H1 (cell line): ENCODE results near the gene NAA40. TPM values are rescaled to one million over a fixed set of nuclear protein-coding genes. Genes with fewer than 3 reads are reported as not detected.
A peak's percentile ranks its signal among the peaks of the same experiment; 100 is the strongest.

Experiments
- CTCF ChIA-PET: fragments of 300-600 bp; sonication (Branson Sonifier 250); formaldehyde crosslinking; loops from one replicate; lab custom pipeline; 2021; ENCODE audit not compliant: partially characterized antibody; lab: Charles Lee
- POLR2A ChIA-PET: fragments of 300-600 bp; sonication (Branson Sonifier 250); formaldehyde crosslinking; loops from one replicate; lab custom pipeline; 2021; ENCODE audit warnings: inconsistent platforms; ENCODE audit not compliant: partially characterized antibody; lab: Charles Lee
- DNase-seq, 2 experiments: peaks; one replicate each; pipeline versions ENCODE4 v3.0.0 to v3.0.0-alpha.2; 2010 to 2022; ENCODE audit warnings: low spot score in 2 of 2, low read depth in 1 of 2, mixed read lengths in 1 of 2
- FAIRE-seq: peaks from 2 replicates; lab custom pipeline; 2011; peaks lifted over from hg19 to GRCh38; lab: Jason Lieb, UNC
- H2AFZ ChIP-seq: 2 replicates; pipeline ENCODE4 v1.8.1; 2012; ENCODE audit warnings: low read length, inconsistent platforms
- H2AK5ac ChIP-seq: 2 replicates; pipeline ENCODE4 v1.6.1; 2013; ENCODE audit warnings: low read depth, low read length
- H2BK120ac ChIP-seq: replicated peaks from 2 replicates; pipeline ENCODE3; 2013; ENCODE audit warnings: low read depth, low read length, inconsistent platforms
- H2BK12ac ChIP-seq: 2 replicates; pipeline ENCODE4 v1.6.1; 2013; ENCODE audit warnings: low read depth, low read length
- H2BK15ac ChIP-seq: 2 replicates; pipeline ENCODE4 v1.6.1; 2013; ENCODE audit warnings: low read length
- H2BK20ac ChIP-seq: 2 replicates; pipeline ENCODE4 v1.6.1; 2013; ENCODE audit warnings: low read length
- H2BK5ac ChIP-seq: 2 replicates; pipeline ENCODE4 v1.6.1; 2013; ENCODE audit warnings: low read depth, low read length
- H3K14ac ChIP-seq: 2 replicates; pipeline ENCODE4 v1.6.1; 2013; ENCODE audit warnings: inconsistent platforms; ENCODE audit not compliant: insufficient read length
- H3K18ac ChIP-seq: 2 replicates; pipeline ENCODE4 v1.6.1; 2013; ENCODE audit warnings: low read length; ENCODE audit errors: extremely low read depth
- H3K23ac ChIP-seq: 2 replicates; pipeline ENCODE4 v1.6.1; 2013; ENCODE audit warnings: inconsistent platforms; ENCODE audit not compliant: insufficient read length
- H3K23me2 ChIP-seq: 2 replicates; pipeline ENCODE4 v1.6.1; 2013; ENCODE audit warnings: low read depth, low read length
- H3K27ac ChIP-seq: 2 replicates; pipeline ENCODE4 v1.6.1; 2011; ENCODE audit warnings: low read depth, low read length, inconsistent platforms
- H3K27me3 ChIP-seq, 4 experiments: replicated peaks in 1 of 4; 1 replicate in 1 of 4; 2 replicates in 3 of 4; pipeline versions ENCODE4 v1.6.1 to v1.8.1; 2011 to 2013; ENCODE audit warnings: low read length in 3 of 4, mild to moderate bottlenecking in 3 of 4, inconsistent platforms in 2 of 4, mixed read lengths in 2 of 4, moderate library complexity in 1 of 4; ENCODE audit not compliant: control insufficient read depth in 3 of 4, insufficient read depth in 3 of 4; ENCODE audit errors: extremely low read depth in 1 of 4
- H3K36me3 ChIP-seq, 4 experiments: 2 replicates each; pipeline versions ENCODE4 v1.6.1 to v1.8.1; 2011 to 2013; ENCODE audit warnings: mild to moderate bottlenecking in 4 of 4, low read length in 3 of 4, moderate library complexity in 2 of 4, control low read depth in 1 of 4, inconsistent platforms in 1 of 4; ENCODE audit not compliant: insufficient read depth in 4 of 4, control insufficient read depth in 2 of 4
- H3K4ac ChIP-seq: replicated peaks from 2 replicates; pipeline ENCODE3; 2013; ENCODE audit warnings: low read length, low read depth, mixed read lengths, inconsistent platforms; ENCODE audit not compliant: insufficient read length
- H3K4me1 ChIP-seq, 4 experiments: replicated peaks in 1 of 4; 1 replicate in 1 of 4; 2 replicates in 3 of 4; pipeline versions ENCODE4 v1.6.1 to v1.8.1; 2011 to 2013; ENCODE audit warnings: low read length in 3 of 4, inconsistent platforms in 2 of 4, mixed read lengths in 1 of 4; ENCODE audit not compliant: insufficient read depth in 4 of 4, control insufficient read depth in 3 of 4
- H3K4me2 ChIP-seq, 2 experiments: 2 replicates each; pipeline versions ENCODE4 v1.6.1 to v1.8.1; 2011 to 2013; ENCODE audit warnings: low read depth in 2 of 2, low read length in 2 of 2, control low read depth in 1 of 2, inconsistent platforms in 1 of 2, mild to moderate bottlenecking in 1 of 2; ENCODE audit not compliant: insufficient read depth in 1 of 2
- H3K4me3 ChIP-seq, 4 experiments: fragments of 200-600, 300-600 bp in 1 of 4; sonication (generic), shearing (Covaris generic), sonication (Bioruptor Twin) in 1 of 4; 2 replicates each; pipeline versions ENCODE4 v1.5.1 to v1.8.1; 2011 to 2016; ENCODE audit warnings: low read length in 4 of 4, low read depth in 3 of 4, control low read depth in 2 of 4, inconsistent platforms in 2 of 4, mild to moderate bottlenecking in 2 of 4, mixed read lengths in 1 of 4, moderate library complexity in 1 of 4; ENCODE audit not compliant: insufficient read depth in 2 of 4; ENCODE audit errors: extremely low read depth in 1 of 4
- H3K56ac ChIP-seq: replicated peaks from 2 replicates; pipeline ENCODE3; 2013; ENCODE audit warnings: low read depth, mild to moderate bottlenecking, mixed read lengths, low read length, inconsistent platforms; ENCODE audit not compliant: insufficient read length
- H3K79me1 ChIP-seq: 2 replicates; pipeline ENCODE4 v1.6.1; 2013; ENCODE audit warnings: low read depth, low read length, control low read depth
- H3K79me2 ChIP-seq, 2 experiments: 2 replicates each; pipeline versions ENCODE4 v1.6.1 to v1.8.1; 2012 to 2013; ENCODE audit warnings: low read length in 2 of 2, mild to moderate bottlenecking in 2 of 2, inconsistent platforms in 1 of 2; ENCODE audit not compliant: insufficient read depth in 2 of 2, control insufficient read depth in 1 of 2
- H3K9ac ChIP-seq, 4 experiments: replicated peaks in 1 of 4; 1 replicate in 1 of 4; 2 replicates in 3 of 4; pipeline versions ENCODE4 v1.6.1 to v1.8.1; 2011 to 2013; ENCODE audit warnings: low read depth in 3 of 4, low read length in 3 of 4, control low read depth in 2 of 4, mild to moderate bottlenecking in 2 of 4, moderate library complexity in 2 of 4, inconsistent platforms in 1 of 4; ENCODE audit errors: extremely low read depth in 1 of 4
- H3K9me3 ChIP-seq, 2 experiments: 2 replicates each; pipeline versions ENCODE4 v1.6.1 to v1.8.1; 2012 to 2013; ENCODE audit warnings: mild to moderate bottlenecking in 2 of 2, moderate library complexity in 2 of 2, control low read depth in 1 of 2, inconsistent platforms in 1 of 2, low read depth in 1 of 2, low read length in 1 of 2, mixed read lengths in 1 of 2; ENCODE audit not compliant: insufficient read depth in 2 of 2
- H4K20me1 ChIP-seq, 2 experiments: replicated peaks in 1 of 2; 2 replicates each; pipeline versions ENCODE3 to v1.8.1; 2011 to 2013; ENCODE audit warnings: inconsistent platforms in 2 of 2, low read length in 2 of 2, mild to moderate bottlenecking in 1 of 2; ENCODE audit not compliant: insufficient read depth in 2 of 2, control insufficient read depth in 1 of 2
- H4K5ac ChIP-seq: 2 replicates; pipeline ENCODE4 v1.6.1; 2013; ENCODE audit warnings: low read length, low read depth, mixed read lengths, inconsistent platforms; ENCODE audit not compliant: insufficient read length
- H4K8ac ChIP-seq: 2 replicates; pipeline ENCODE4 v1.8.0; 2013; ENCODE audit warnings: mild to moderate bottlenecking, moderate library complexity, low read length, inconsistent platforms; ENCODE audit not compliant: insufficient read depth; ENCODE audit errors: extremely low read depth
- H4K91ac ChIP-seq: replicated peaks from 2 replicates; pipeline ENCODE3; 2013; ENCODE audit warnings: low read length, mixed read lengths, inconsistent platforms; ENCODE audit not compliant: insufficient read length
- CHD2 ChIP-seq: IDR thresholded peaks from 2 replicates; pipeline ENCODE4 v1.6.1; 2012; ENCODE audit warnings: low read length, improper control_type of control experiment
- HDAC6 ChIP-seq: IDR thresholded peaks from one replicate; pipeline ENCODE4 v1.7.1; 2012; ENCODE audit warnings: low read depth, mild to moderate bottlenecking, inconsistent platforms, low read length, moderate library complexity
- KDM5A ChIP-seq: fragments of 200-600 bp; IDR thresholded peaks from 2 replicates; pipeline ENCODE4 v1.7.1; 2012; ENCODE audit warnings: mild to moderate bottlenecking, low read length, inconsistent platforms, mixed read lengths
- PHF8 ChIP-seq: fragments of 200-600 bp; sonication (generic); conservative IDR thresholded peaks from 2 replicates; pipeline ENCODE4 v1.7.1; 2012; ENCODE audit warnings: low read depth, mild to moderate bottlenecking, inconsistent platforms, low read length, moderate library complexity
- RAD21 ChIP-seq, 2 experiments: IDR thresholded peaks in 1 of 2; conservative IDR thresholded peaks in 1 of 2; 2 replicates each; pipeline ENCODE4 v1.6.1; 2011; ENCODE audit warnings: low read depth in 2 of 2, low read length in 2 of 2, improper control_type of control experiment in 1 of 2, inconsistent platforms in 1 of 2, mild to moderate bottlenecking in 1 of 2, moderate library complexity in 1 of 2
- RBBP5 ChIP-seq: IDR thresholded peaks from 2 replicates; pipeline ENCODE4 v1.7.1; 2012; ENCODE audit warnings: low read depth, mild to moderate bottlenecking, inconsistent platforms, low read length, moderate library complexity, borderline replicate concordance
- SIN3A ChIP-seq, 2 experiments: IDR thresholded peaks in 1 of 2; conservative IDR thresholded peaks in 1 of 2; 2 replicates each; pipeline ENCODE4 v1.6.1; 2011 to 2012; ENCODE audit warnings: low read length in 2 of 2, improper control_type of control experiment in 1 of 2, low read depth in 1 of 2, mild to moderate bottlenecking in 1 of 2
- TEAD4 ChIP-seq: IDR thresholded peaks from 2 replicates; pipeline ENCODE4 v1.6.1; 2012; ENCODE audit warnings: low read depth, low read length, inconsistent platforms, mixed read lengths
- USF2 ChIP-seq: IDR thresholded peaks from 2 replicates; pipeline ENCODE4 v1.6.1; 2011; ENCODE audit warnings: low read length, improper control_type of control experiment
- WGBS, 2 experiments: shearing (Covaris generic) in 1 of 2; methylation state at CpG; one replicate each; pipeline versions ENCODE4 v1.1.6 to v1.1.7; 2013 to 2015; ENCODE audit warnings: low lambda C conversion rate in 2 of 2, mixed read lengths in 2 of 2, inconsistent platforms in 1 of 2, low coverage in 1 of 2, missing lambda C conversion rate in 1 of 2; ENCODE audit not compliant: insufficient replicate concordance in 2 of 2, insufficient coverage in 1 of 2, insufficient read length in 1 of 2; ENCODE audit errors: extremely low coverage in 1 of 2, missing lambda C conversion rate in 1 of 2; 5-methylcytosine and 5-hydroxymethylcytosine counted together
- polyA plus RNA-seq, 7 experiments: library from polyadenylated mRNA; depleted of rRNA in 3 of 7; stranded (reverse) in 5 of 7; unstranded in 2 of 7; fragments of >200 nt in 5 of 7; fragments of 200-250 nt in 2 of 7; gene quantifications; 1 replicate in 5 of 7; 2 replicates in 1 of 7; 4 replicates in 1 of 7; pipeline versions ENCODE4 v1.2.1 to v1.2.3, GENCODE V29; 2011 to 2013; ENCODE audit warnings: missing spikeins in 2 of 7, mixed read lengths in 2 of 7
- total RNA-seq: library from RNA; stranded (reverse); fragmentation: NEBNext Ultra II Directional; extraction: Animal tissue kit (Norgen Biotek cat#: 25700); gene quantifications from 2 replicates; pipeline ENCODE4 v1.2.1, GENCODE V29; 2021

NAA40 gene
- total and polyA plus RNA-seq, 2 of the 8 experiments (the other 6 are each of a cell fraction or from before 2014, with no cell fraction given), result 20.0 to 31.1 TPM

- peaks cover 6 to 14% (median 10%) of the 10 kb centered on the region in 4 experiments; a peak in 6 of 8 replicates for H3K36me3 ChIP-seq
- H2BK20ac ChIP-seq, result no peak overlapping the region
- H3K14ac ChIP-seq, result no peak overlapping the region
- H2AK5ac ChIP-seq, result no peak overlapping the region
- H3K79me2 ChIP-seq, result peaks cover 4 to 52% of the 10 kb centered on the region in 2 experiments
- H3K4me1 ChIP-seq, result no peaks in the 10 kb centered on the region; a peak in 2 of 7 replicates
- no peaks in the 10 kb centered on the region for H3K9me3 ChIP-seq
- H4K5ac ChIP-seq, result no peak overlapping the region
- no peak overlapping the region for H2BK120ac ChIP-seq
- CTCF ChIA-PET, result interaction anchor here (0.6 to 6.3 kb wide), 8 partner anchors 8 to 206 kb away, joined by 3 to 51 read pairs (median 3); partner anchors contain the start of gene RCOR2
- POLR2A ChIA-PET, result interaction anchor here (0.9 to 2.5 kb wide), 4 partner anchors 23 to 178 kb away, joined by 3 to 9 read pairs (median 4); partner anchors contain the start of gene ZFTA
- peaks cover 8 to 15% of the 10 kb centered on the region in 2 experiments for H4K20me1 ChIP-seq
- H3K23ac ChIP-seq, result no peak overlapping the region
- H2BK12ac ChIP-seq, result 0 out of 2 replicates have a peak overlapping the region, but pooled peaks have one; percentile 50
- no peak overlapping the region for H4K8ac ChIP-seq
- H3K79me1 ChIP-seq, result peaks cover 3% of the 10 kb centered on the region; the same call in 1 of the 2 replicates
- H3K9ac ChIP-seq, result no peak overlapping the region
- H3K4me2 ChIP-seq, result no peak overlapping the region
- FAIRE-seq (no peak), DNase-seq (no peak)
- H3K4ac ChIP-seq, result no peak overlapping the region
- H2BK15ac ChIP-seq, result no peak overlapping the region
- TF ChIP-seq PHF8 (no peak), RBBP5 (no peak), KDM5A (no peak), CHD2 (no peak), TEAD4 (no peak), RAD21 (IDR thresholded peaks at IDR 0.05 in 1 of 2, conservative IDR thresholded peaks at IDR 0.05 in 1 of 2; ENCODE audit: low read depth in 2 of 2, low read length in 2 of 2) (no peak), SIN3A (conservative IDR thresholded peaks at IDR 0.05 in 1 of 2, IDR thresholded peaks at IDR 0.05 in 1 of 2; ENCODE audit: low read depth in 1 of 2, low read length in 2 of 2) (no peak), USF2 (no peak), HDAC6 (no peak)
- no peak overlapping the region for H4K91ac ChIP-seq
- H3K27ac ChIP-seq, result no peak overlapping the region
- H3K23me2 ChIP-seq, result peaks cover 12% of the 10 kb centered on the region
- 84% methylated on average over 3 of the region's 3 CpGs; no CpG with 5 or more reads in 1 of the 2 experiments for WGBS, 2 experiments
- no peaks in the 10 kb centered on the region for H3K27me3 ChIP-seq
- H2BK5ac ChIP-seq, result no peak overlapping the region
- no peak overlapping the region for H2AFZ ChIP-seq
- H3K4me3 ChIP-seq, result no peak overlapping the region
- H3K56ac ChIP-seq, result no peak overlapping the region
- no peak overlapping the region for H3K18ac ChIP-seq
Observed at GRCh38 chr11:63942803-63943202, 4.0 kb downstream of the NAA40 start.
